ENCODE results near the gene KCNJ12. TPM values are rescaled to one million over a fixed set of nuclear protein-coding genes. Genes with fewer than 3 reads are reported as not detected.
A peak's percentile ranks its signal among the peaks of the same experiment; 100 is the strongest.
"Not testable (repeated sequence)": the region's sequence is repeated elsewhere in the genome, so short reads cannot be mapped to it uniquely, and the experiment has no call there.

The KCNJ12 gene
- total RNA-seq, 1 donor from 2014 or later: 11.4 TPM

DNA sequence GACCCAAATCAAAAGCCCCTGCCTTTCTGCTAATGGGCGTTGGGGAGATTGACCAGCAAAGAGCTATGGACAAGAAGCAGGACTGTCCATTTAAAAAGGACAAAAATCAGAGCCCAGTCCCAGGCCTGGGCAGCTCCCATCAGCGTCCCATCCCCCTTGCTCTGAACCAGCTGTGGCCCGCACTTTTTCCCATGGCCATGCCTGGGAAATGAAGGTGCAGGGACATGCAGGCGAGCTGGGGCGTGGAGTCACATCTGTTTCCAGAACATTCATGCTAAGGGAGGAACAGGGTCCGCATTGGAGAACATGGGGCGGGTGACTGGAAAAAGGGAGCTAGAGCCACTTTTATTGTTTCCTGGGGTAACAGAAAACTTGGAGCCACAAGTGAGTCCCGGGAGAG lies 50.7 kb downstream of the KCNJ12 start:
- ATAC-seq; intact Hi-C loops (cut with micrococcal nuclease): not testable (repeated sequence)
- DNase-seq: peak; percentile 29

DNA sequence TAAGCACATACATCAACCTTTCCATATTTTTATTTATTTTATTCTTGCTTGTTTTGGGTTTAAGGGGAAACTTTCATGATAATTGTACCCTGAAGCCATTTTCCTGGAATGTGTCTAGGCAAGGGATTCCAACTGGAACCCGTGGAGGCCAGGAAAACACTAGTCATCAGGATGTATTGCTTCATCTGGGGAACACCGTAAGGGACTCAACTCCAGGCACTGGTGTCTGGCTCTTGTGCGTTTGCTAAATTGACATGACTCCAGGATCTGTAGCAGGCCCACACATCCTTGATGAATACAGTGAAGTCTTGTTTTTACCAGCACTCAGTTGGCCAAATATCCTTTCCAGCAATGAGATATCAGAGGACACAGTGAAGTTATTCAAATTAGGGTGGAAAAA lies 51.6 kb downstream of the KCNJ12 start:
- intact Hi-C loops (cut with micrococcal nuclease): not testable (repeated sequence)

DNA sequence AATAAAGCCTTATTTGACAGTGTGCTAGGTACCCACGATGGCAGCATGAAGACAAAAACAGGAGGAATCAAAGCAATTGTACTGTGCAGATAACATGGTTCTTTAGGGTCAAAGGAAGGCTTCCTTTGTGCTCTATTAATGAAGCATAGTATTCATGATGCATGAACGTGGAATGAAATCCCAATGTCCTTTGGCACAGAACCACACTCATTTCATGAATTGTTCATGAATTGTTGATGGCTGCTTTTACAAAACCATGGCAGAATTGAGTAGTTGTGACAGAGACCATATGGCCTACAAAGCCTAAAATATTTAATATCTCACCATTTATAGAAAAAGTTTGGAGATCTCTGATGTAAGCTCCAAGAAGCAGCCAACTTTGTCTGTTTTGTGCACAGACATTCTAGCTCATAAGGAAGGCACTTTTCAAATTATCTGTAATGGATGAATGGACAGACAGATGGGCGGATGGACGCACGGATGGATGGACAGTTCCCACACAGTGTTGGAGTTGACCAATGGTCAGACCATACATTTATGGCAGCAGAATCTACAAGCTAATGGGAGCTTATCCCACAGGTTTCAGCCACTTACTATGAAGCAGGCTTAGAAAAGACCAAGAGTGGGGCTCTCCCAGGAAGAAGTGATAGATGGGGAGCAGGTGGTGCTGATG lies 52.7 kb downstream of the KCNJ12 start:
- DNase-seq; ATAC-seq; intact Hi-C loops (cut with micrococcal nuclease): not testable (repeated sequence)

More for the DNA sequence above, 51.6 kb downstream of the KCNJ12 start:
- peak; percentile 61 for ATAC-seq
- not testable (repeated sequence) for DNase-seq

DNA sequence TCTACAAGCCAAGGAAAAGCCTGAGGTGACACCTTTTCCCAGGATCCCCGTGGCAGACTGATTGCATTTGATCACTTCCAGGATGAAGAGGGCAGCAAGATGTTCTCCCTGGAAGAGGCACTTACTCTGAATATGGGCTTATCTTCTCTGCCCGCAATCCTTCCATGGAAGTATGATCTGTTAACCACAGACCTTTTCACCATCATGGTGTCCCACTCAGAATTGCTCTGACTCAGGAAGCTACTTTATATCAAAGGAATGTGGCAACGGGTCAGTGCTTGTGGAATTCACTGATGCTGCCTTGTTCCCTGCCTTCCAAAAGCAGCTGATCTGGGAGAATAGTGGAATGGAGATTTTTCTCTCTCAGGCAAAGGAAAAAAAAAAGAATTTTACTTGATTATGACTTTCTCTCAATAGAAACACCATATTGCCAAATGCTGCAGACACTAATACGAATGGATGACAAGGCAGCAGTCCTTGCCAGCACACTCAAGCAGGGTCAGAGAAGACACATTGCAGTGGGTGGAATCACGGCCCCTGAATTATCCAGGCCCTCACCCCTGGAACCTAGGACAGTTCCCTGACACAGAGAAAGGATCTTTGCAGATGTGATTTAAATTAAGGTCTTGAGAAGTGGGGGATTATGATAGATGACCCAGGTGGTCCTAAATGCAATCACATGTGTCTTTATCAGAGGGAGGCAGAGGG lies 53.9 kb downstream of the KCNJ12 start:
- intact Hi-C loops (cut with micrococcal nuclease); ATAC-seq: not testable (repeated sequence)

DNA sequence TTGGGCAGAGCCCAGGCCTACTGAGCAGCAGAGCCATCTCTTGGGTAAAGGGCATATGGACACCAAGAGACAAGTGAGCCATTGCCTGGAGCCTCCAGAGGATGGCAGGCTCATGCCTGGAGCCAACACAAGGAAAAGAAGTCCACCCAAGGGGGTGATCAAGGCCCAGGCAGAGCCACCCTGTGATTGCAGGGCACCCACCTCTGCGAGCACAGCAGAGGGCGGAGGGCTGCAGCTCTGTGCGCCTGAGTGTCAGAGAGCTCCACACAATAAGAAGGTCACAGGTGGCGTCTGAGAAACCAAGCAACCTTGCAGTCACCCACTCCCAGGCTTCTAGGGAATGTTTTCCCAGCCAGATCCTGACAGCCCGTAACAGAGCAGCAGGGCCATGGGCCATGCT lies 57.8 kb downstream of the KCNJ12 start:
- intact Hi-C loops (cut with micrococcal nuclease); ATAC-seq; DNase-seq: not testable (repeated sequence)

More for the DNA sequence above, 53.9 kb downstream of the KCNJ12 start:
- not testable (repeated sequence) for DNase-seq

GRCh38 chr17:21434976-21435375 lies 58.8 kb downstream of the KCNJ12 start:
- ATAC-seq; DNase-seq; intact Hi-C loops (cut with micrococcal nuclease): not testable (repeated sequence)

DNA sequence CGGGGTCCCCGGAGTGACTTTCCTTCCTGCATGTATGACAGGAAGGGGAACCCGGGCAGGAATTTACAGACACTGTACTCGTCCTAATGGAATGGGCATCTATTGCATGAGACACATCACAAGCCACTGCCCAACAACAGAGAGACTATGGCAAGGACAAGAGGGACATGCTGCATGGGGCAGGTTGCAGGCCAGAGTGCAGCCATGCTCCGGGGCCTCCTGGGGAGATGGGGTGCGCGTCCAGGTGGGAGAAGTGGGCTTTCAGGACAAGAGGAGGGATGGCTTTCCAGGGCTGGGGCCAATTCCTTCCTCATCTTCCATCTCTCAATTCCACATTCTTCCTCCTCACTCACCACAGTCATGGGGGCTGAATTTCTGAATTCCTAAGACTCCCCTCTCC lies 60.3 kb downstream of the KCNJ12 start:
- DNase-seq; intact Hi-C loops (cut with micrococcal nuclease); ATAC-seq: not testable (repeated sequence)

DNA sequence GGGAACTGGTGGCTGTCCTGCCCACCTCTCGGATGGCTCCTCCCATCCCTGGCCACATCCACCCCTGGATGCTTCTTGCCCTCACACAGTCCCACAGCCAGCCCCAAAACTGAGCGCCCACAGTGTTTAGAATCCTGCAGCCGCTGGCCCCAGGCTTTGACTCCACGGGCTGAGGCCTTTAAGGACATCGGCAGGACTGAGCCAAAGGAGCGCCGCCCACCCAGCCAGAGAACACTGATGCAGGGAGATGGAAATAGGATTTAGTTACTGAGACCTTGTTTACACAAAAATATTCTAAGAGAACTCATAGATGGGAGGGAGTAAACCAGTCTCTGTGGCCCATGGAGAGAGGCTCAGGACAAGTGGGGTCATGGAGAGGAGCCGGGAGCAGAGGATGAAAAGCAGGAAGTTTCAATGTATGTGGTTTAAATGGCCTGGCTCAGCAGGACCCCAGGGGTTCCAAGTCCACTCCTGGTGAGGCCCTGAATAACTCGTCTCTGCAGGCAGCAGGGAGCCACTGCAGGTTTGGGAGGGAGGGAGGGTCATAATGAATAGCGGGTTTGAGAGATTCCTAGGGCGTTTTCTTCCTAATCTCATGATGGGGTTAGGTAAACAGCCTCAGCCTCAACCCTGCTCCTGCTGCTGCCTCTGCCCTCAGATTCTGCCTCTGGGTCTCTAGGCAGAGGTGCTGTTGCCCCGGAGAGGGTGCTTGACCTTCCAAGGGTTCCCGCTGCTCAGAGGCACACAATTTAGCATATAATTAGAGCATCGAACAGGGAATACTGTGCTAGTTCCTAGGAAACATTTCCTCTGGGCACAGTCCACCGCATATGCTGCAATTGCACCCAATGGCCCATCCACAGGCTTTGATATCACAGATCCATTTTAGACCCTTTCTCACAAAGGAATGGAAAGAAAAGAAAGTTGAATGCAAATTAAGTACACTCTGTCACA lies 61.0 kb downstream of the KCNJ12 start:
- DNase-seq; ATAC-seq; intact Hi-C loops (cut with micrococcal nuclease): not testable (repeated sequence)

GRCh38 chr17:21438316-21439014 lies 62.3 kb downstream of the KCNJ12 start:
- ATAC-seq; DNase-seq; intact Hi-C loops (cut with micrococcal nuclease): not testable (repeated sequence)

DNA sequence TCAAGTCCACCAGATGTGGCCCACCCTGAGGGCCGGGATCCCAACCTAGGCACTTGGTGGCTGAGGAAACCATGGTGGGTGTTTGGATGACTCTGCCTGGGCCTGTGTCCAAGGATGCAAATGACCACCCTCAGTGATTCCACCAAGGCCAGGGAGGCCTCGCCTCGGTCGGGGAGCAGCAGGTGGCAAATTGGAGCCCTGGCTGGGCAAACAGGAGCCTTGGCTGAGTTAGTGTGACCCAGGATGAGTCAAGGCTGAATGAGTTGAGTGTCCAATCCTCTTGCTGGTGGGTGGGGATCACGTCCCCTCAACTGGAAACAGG lies 62.8 kb downstream of the KCNJ12 start:
- DNase-seq; intact Hi-C loops (cut with micrococcal nuclease); ATAC-seq: not testable (repeated sequence)

DNA sequence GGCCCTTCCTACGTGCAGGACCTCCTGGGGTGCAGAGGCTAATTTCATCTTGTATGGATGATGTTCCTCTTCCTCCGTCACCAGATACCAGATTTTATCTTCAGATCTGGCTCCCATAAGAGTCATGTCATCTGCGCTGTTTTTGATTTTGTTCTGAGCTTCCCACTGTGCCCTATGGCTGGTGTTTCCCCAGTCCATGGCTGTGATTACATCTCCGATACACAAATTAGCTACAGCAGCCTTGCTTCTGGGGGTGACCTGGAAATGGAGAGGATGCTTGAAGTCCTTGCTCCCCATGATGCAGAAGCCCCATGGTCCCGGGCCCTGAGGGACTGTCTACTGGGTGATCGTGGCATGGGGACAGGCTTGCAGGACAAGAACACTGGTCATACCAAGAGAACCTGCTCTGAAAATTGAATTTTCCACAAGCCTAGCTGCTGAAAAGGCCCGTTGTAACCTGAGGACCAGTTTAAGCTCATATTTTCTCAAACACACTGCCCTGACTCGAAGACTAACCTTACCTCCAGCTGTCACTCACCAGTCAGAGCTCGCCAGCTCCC lies 69.0 kb downstream of the KCNJ12 start:
- DNase-seq (no peak), ATAC-seq (no peak)
- intact Hi-C loops (cut with micrococcal nuclease): no loop called here

- DNase-seq; intact Hi-C loops (cut with micrococcal nuclease); ATAC-seq: not testable (repeated sequence)
Observed at GRCh38 chr17:21447552-21447951, 71.4 kb downstream of the KCNJ12 start.

GRCh38 chr17:21449891-21450290 lies 73.7 kb downstream of the KCNJ12 start:
- not testable (repeated sequence) for DNase-seq
- peak; percentile 42 for ATAC-seq
- intact Hi-C loops (cut with micrococcal nuclease): loop anchor here (10.0 kb wide), 1 partner anchor 175 kb away; no protein-coding TSS in a partner anchor

- no peak for ATAC-seq
- intact Hi-C loops (cut with micrococcal nuclease): loop anchor here (10.0 kb wide), 1 partner anchor 177 kb away; no protein-coding TSS in a partner anchor
Observed at GRCh38 chr17:21451975-21452374, 75.8 kb downstream of the KCNJ12 start.

GRCh38 chr17:21452377-21453143 lies 76.4 kb downstream of the KCNJ12 start:
- peak; percentile 58 for DNase-seq
- intact Hi-C loops (cut with micrococcal nuclease): loop anchor here (10.0 kb wide), 1 partner anchor 178 kb away; no protein-coding TSS in a partner anchor
- peak; percentile 68 for ATAC-seq

More at GRCh38 chr17:21451975-21452374, 75.8 kb downstream of the KCNJ12 start:
- DNase-seq: no peak

- no peak for DNase-seq
- no peak for ATAC-seq
- intact Hi-C loops (cut with micrococcal nuclease): loop anchor here (10.0 kb wide), 1 partner anchor 179 kb away; no protein-coding TSS in a partner anchor
Observed at GRCh38 chr17:21453144-21453898, 77.2 kb downstream of the KCNJ12 start.

- intact Hi-C loops (cut with micrococcal nuclease): loop anchor here (10.0 kb wide), 1 partner anchor 179 kb away; no protein-coding TSS in a partner anchor
- not testable (repeated sequence) for ATAC-seq, DNase-seq
Observed at GRCh38 chr17:21454006-21454405, 77.8 kb downstream of the KCNJ12 start.
